Stimulated activated CD4-positive, alpha-beta T cell treated with anti-CD3 and anti-CD28 coated beads, Interleukin-15, amount 100 ng/mL, for 48 hours (primary cell): ENCODE data around the gene DEDD2.

ENCODE experiments used
- DNase-seq, 2 donors: peaks; one replicate each; pipeline ENCODE4 v3.0.0-alpha.2; 2020; ENCODE audit warnings: low read depth in 2 of 2

DEDD2 gene

DNA sequence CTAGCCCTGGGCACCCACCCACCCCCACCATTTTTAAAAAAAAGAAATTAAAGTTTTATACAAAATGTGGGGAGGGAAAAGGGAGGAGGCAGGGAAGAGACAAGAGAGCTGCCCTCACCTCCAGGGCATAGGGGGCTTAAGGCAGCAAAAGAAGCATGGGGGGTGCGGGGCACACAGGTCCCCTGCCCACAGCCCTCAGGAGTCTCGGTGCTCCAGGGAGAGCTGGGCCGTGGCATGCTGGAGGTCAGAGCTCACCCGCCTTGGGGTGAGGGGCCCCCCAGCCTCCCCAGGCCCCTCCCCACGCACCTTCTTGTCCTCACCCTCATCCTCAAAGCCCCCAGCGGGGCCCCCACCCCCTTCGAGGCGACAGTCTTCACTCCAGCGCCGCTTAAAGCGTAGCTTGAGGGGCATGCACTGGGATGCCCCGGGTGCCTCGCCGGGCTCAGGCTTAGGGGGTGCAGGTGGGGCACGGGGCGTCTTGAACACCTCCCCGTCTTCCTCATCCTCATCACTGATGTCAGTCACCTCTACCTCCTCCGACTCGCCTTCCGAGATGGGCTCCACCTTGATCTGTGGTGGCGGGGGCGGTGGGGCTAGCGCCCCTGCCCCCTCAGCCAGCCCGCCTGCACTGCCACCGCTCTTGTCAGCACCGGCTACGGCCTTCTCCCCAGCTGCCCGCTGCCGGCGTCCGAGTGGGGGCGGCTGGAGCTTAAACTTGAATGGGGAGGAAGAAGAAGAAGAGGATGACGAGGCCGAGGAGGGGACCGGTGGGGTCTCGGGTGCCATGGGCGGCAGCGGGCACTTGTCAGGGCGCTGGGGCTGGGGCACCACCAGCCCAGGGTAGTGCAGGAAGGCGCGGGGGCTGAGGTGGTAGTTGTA, 31.0 kb upstream of the DEDD2 start:
- DNase-seq = no peak

DNA sequence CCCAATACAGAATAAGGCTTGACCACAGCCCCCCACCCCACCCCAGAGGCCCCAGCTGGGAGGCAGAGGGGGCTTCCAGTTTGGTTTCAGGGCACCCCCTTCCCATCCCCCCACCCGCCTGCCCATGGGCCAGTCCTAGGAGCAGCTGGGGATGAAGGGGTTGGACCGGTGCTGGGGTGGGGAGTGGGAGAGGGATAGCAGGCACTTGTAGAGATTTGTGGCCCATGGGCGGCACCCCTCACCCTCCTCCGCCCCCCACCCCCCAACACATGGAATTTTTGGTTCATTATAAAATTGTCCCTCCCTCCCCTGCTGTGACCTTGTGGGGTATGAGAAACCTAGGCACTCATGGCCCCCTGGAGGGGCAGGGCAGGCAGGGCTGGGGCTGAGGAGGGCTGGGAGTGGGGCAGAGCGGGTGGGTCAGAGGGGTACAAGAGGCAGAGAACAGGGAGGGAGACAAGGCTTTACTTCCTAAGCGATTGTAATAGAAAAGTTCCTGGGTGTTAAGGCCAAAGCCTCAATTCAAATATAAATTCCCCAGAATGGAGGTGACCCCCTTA, 30.2 kb upstream of the DEDD2 start:
- no peak for DNase-seq

DNA sequence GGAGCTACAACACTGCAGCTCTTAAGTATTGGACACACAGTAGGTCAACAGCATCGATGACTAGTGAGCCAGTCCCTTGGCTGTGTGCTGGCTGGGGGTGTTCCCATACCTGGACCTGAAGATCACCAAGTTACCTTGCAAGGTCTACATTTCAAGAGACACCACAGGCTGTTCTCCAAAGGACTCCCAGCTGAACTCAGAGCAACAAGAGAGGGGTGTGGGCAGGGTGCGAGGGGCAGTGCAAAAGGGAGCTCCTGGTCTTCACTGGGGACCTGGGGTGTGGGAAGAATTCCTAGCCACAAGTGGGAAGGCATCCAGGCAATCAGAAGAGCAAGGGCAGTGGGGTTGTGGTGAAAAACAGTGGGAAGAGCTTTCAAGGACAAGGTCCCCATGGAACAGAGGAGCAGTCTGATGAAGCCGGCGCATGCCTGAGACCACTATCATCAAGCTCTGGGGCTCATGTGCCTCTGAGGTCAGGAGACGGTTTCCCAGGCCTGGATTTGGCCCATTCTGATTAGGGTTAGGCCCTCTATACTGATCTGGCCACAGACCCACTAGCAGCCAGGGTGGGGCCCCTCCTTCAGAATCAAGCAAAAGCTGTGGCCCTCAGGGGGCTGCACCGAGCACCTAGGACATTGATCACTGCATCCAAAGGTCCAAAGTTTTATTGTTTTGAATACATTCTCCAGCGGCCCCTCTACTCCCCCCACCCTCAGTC, 29.6 kb upstream of the DEDD2 start:
- no peak for DNase-seq

DNA sequence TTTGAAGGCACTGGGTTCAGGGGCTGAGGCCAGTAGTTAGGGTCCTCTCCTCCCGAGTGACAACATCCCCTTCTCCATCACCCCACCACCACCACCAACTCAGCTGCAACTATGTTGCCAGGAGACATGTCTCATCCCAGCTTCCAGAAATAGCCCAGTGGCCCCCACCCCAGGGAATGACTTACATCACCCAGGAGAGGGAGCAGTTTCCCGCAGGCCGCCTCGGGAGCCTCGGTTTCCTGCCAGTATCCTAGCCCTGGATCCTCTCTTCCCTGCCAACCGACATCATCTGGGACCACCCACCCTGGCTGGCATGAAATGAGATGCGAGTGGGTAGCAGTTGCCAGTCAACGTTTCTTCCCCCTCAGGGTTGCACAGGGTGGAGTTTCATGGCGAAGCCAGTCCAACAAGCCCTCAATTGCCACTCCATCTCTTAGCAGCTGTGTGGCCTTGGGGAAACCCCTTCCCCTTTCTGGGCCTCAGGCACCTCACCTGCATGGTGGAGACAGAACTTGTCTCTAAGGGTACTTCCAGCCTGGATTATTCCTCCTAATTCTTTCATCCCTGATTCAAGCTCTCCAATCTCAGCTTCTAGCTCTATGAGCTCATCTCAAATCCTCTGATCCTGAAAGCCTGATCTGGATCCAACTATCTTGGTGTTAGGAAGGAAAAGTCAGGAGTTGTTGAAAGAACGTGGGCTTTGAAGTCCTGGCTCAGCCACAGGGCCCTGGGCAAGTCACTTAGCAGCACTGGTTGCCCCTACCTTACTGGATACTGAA, 28.9 kb upstream of the DEDD2 start:
- no peak for DNase-seq

DNA sequence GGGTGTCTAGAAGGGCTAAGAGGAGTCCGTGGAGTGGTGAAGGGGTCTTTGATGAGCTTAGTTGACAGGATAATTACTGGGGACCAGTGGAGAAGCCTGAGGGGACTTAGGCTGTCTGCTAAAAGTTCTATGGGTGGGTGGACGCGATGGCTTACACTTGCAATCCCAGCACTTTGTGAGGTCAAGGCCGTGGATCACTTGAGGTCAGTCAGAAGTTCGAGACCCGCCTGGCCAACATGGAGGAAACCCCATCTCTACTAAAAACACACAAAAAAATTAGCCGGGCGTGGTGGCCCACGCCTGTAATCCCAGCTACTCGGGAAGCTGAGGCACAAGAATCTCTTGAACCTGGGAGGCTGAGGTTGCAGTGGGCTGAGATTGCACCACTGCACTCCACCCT, 27.8 kb upstream of the DEDD2 start:
- no peak for DNase-seq

DNA sequence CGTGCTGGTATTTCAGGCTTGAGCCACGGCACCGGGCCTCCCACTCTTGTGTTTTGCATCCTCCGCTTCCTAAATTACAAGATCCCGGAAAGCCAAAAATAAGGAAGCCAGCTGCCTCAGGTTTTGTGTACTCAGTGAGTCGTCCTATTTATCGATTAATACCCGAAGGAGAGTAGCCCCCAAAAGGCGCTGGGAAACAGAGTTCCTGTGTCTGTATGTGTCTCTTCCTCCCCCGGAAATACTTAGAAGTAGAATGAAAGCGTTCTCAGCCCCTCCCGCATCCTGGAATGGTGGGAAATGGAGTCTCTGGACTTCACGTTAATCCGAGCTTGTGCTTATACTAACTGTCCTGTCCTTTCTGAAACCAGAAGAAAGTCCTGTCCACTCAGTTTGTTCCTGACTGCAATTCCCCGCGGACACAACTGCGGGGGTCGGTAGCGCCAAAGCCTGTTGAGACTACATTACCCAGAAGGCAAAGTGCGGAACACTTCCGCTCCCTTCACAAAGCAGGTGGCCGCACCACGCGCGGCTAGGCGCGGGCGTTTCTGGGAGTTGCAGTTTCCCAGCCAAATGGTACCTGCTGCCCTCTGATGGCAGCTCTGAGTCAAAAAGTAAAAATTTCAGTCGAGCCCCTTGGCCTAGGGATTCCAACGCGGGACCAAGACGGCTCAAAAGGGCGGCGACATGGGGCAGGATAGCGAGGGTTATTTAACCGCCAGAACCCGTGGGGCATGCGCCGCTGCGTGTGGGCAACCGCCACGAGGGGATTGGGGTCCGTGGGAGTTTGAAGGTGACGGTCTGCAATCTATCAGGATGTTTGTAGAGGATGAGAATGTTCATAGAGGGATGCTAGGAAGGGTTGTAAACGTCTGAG, 27.1 kb upstream of the DEDD2 start:
- DNase-seq = peak; percentile 83 to 90

DNA sequence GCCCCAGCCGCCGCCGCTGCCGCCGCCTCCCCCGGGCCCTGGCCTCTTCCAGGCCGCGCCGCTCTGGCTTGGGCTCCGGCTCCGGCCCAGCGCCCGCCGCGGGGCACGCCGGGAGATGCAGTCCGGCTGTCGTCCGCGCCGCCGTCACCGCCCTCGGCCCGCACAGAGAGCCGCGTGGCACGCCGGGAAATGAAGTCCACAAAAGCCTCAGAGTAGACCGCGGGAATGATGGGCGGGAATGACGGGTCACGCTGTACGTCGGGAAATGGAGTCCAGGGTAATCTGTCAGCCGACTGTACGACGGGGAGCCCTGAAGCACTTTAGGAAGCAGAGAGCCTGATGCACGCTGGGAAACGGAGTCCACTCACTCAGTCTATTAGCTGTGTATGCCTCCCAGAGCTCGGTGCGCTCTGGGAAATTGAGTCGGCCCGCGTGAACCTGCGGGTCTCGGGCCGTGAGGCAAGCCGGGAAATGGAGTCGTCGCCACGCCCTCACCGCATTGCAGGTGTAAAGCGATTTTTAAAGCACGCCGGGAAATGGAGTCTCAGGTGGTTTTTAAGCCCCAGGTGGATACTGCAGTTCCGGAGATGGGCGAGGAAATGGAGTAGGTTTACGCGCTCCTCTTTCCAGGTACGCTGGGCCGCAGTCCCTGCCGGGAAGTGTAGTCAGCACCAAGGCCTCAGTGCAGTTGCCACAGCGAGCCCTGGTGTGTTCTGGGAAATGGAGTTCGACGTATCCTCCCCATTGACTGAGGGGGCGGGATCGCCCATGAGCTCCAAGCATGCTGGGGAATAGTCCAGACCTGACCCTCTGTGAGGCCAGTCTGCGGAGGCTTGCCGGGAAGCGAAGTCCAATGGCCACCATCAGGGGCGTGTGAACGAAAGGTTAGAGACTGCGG, 25.3 kb upstream of the DEDD2 start, which contains the start of gene GSK3A:
GSK3A (minus strand) TSS at position 91 of the 898 bp plus-strand sequence. CDS start 137 bp downstream, outside the sequence.
- peak; percentile 91 to 93 for DNase-seq

DNA sequence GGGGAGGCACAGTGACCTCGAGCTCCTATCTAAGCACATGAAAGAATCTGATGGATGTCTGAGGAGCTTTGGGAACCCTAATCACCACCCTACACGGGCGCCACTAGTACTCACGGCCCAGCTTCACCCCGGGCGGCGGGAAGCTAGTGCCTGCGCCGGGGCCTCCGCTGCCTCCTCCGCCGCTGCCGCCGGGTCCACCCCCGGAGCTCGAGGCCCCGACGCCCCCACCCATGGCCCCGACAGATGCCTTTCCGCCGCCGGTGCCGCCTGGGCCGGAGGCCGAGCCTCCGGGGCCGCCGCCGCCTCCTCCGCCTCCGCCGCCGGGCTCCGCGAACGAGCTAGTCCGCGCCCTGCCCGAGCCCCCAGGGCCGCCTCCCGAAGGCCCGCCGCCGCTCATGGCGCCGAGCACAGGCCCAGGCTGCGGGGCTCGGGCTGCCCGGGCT, 24.6 kb upstream of the DEDD2 start:
- DNase-seq = no peak

DNA sequence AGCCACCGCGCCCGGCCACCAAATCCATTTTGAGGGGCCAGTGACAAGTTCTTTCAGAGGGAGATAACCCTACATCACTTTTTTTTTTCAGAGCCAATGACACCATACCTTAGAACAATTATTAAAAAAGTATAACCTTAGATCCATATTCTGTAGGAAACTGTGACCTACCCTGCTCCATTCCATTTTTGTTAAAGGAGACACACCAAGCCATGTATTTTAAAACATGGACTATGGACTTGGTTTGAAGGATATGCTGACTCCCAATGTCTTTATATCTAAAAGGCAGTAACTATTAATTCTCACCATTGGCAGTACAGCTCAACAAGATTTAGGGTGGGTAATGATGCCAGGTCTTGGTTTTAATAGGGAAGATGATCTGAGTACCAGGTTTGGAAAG, 23.8 kb upstream of the DEDD2 start:
- DNase-seq = no peak

DNA sequence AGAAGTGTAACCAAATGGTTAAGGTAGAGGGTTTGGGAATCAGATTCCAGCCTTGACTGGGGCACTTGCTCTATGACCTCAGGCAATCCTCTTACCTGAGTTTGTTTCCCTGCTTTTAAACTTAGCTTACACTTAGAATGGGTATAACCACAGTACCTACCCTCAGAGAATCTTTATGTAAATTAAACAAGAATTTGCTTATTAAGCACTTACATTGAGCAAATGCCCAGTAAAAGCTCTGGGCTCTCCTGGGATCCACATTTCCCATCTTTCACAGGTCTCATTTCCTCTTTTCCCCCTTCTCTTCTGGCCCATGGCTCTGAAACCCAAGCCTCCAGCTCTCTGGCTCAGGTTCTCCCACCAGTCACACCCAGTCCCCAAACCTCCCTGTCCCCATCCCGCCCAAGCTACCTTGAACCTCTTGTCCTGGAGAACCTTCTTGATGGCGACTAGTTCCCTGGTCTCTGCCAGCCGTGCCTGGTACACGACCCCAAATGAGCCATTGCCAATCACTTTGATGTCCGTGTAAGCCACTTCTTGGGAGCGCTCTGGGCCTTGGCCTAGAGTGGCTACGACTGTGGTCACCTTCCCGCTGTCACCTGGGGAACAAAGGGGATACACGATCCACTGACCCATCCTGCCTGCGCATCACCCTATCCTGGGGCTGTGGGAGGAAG, 22.2 kb upstream of the DEDD2 start:
- no peak for DNase-seq

DNA sequence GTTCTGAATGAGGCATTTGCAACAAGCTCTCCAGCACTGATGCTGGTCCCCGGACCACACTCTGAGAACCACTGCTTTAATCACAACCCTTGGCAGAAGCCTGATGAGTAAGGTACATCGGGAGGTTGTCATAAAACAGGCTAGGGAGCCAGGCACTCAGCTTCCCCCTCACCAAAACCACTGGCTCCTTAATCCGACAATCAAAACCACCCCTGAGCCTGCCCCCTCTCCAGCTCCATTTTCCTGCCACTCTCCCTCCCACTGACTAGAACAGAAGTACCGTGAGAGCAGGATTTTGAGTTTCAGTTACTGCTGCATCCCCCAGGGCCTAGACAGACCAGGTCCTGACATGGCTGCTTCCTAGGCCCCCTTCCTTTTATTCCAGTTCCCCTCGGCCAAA, 17.7 kb upstream of the DEDD2 start:
- DNase-seq = no peak

DNA sequence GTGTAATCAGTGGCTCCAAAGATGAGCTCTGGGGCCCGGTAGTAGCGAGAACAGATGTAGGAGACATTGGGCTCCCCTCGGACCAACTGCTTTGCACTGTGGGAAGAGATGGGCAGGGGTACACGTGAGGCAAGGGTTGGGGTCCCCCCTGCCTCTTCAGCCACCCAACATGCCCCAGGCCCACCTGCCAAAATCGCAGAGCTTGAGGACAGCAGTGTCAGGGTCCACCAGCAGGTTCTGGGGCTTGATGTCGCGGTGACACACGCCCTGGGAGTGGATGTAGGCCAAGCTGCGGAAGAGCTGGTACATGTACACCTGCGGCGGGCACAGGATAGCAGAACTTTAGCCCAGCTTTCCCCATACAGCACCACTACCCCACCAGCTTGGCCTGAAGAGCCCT, 16.9 kb upstream of the DEDD2 start:
- DNase-seq = no peak

DNA sequence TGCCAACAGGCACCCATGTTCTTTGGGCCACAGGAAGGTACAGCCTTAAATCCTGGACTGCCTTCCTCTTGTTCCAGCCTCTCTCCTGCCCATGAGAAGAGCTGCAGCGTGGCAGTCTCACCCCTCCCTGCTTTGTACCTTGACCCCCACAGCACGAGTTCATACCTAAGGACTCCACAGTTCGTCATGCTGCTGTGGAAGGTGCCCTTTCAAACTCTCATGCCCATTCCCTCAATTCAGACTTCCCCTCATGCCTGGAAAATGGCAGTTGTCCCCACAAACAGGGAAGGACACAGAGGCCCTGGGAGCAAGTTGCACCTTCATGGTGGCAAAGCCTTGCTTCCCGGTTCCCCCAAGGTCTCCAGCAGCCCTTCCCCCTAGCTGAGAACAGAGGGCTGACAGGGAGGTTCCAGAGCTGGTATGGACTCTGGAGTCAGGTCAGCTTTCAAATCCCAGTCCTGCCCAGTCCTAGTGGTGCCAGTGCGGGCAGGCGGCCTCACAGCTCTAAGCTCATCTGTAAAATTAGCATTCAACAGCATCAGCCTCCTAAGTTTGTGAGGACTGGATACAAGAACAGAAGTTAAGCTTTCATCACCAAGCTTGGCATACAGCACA, 16.3 kb upstream of the DEDD2 start:
- no peak for DNase-seq

DNA sequence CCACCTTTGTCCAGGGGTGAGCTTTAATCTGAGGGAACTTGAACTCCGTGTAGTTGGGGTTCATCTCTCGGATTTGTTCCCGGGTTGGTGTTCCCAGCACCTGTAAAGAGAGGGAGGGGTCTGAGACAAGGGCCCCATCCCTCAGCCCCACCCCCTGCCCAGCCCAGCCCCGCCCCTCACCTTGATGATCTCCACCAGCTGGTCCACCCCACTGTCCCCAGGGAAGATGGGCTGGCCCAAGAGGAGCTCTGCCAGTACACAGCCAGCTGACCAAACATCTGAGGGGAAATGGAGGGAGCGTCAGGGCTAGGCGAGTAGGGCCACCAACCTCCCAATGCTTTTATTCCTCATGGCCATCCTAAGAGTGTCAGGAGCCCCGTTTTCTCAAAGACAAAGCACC, 15.6 kb upstream of the DEDD2 start:
- DNase-seq = no peak

DNA sequence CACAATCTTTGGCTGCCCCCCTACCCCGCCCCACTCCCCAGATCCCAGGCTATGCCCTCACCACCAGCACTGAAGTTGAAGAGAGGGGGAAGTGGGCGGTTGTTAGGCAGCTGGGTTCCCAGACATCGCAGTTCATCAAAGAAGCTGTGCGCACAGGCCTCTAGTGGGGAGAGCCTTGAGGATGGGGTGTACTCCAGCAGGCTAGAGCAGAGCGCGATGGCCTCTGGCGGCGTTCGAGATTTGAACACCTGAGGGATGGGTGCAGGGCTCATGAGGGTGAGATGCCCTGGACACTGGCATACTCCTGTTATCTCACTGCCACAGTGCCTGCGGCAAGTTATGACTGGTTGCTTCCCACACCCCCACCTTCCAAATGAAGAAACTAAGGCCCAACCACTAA, 15.0 kb upstream of the DEDD2 start:
- DNase-seq = no peak

DNA sequence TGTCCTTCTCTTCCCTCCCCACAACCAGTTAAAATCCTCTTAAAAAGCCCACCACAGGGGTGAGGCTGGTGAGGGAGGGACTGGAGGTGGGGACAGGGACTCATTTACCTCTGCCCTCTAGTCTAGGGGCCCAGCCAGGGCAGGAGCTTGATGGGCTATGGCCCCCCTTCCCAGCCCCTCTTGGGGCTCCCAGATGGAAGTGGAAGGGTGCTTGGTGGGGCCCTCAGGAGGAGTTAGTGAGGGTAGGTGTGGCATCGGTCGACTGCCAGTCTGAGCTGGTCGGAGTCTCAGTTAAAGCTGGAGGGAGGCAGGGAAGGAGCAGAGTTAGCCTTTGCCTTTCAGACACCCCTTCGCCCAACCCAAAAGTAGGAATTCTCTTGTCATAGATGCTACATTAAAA, 13.1 kb upstream of the DEDD2 start:
- DNase-seq = no peak

DNA sequence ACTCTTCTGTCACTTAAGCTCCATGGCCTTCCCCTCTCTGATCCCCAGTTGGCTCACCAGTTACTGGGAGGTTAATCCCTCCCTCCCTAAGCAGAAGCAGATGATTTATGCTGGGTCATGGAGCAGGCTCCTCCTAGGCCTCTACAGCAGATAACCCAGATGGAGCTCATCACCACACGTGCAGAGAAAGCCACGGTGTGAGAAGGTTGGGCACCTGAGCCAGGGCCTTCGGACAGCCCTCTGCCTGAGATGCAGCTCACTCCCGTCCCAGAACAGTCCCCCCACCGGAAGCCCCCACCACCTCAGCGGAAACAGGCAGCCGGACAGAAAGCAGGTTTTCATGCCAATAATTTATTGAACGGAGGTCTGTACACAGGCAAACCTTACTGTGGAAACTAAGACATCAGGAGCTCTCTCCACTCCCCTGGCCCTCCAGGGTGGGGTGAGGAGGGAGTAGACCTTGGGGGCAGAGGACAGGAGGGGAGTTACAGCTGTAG, 12.4 kb upstream of the DEDD2 start:
- no peak for DNase-seq

DNA sequence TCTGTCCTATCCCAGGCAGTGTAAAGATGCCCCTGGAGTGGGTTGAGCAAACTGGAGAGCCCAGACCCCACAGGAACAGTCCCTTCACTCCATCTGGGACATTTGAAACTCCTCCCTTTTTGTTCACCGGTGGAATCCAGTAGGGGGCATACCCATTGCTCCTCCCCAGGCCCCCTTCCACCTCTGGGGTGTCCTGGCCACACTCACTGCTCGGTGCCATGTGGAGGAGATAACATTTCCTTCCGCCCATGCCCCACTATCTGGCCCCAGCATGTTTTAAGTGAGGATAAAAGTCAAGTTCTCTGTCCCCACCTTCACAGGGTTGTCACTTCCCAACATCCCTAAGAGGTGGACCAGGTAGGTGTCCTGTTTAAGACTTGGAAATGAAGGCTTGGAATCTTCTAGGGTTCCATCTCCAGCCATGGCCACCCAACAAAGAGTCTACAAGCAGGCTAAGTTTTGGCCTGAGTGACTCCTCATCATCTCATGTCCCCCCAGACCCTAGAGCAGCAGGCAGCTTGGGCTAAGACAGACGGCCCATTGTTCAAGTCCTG, 11.9 kb upstream of the DEDD2 start:
- no peak for DNase-seq
